Calu3 (cell line): ENCODE data around the gene NUBPL. TPM values are rescaled to one million over a fixed set of nuclear protein-coding genes. Genes with fewer than 3 reads are reported as not detected.

ENCODE experiments used
- Bru-seq: library from RNA; stranded (reverse); fragments of 400-500 nt; gene quantifications from one replicate; lab custom pipeline; 2021; lab: Mats Ljungman, UMichigan
- BruChase-seq, 2 experiments: library from RNA; stranded (reverse); fragments of 400-500 nt; gene quantifications; one replicate each; lab custom pipeline; 2021; lab: Mats Ljungman, UMichigan
- BruUV-seq: library from RNA; stranded (reverse); fragments of 400-500 nt; replicated peaks from 2 replicates; lab custom pipeline; 2021; lab: Mats Ljungman, UMichigan
- CTCF ChIA-PET: fragments of 300-600 bp; sonication (Branson Sonifier 250); formaldehyde crosslinking; loops from one replicate; lab custom pipeline; 2022; ENCODE audit warnings: antibody characterized with exemption; lab: Charles Lee
- DNase-seq: peaks from one replicate; pipeline ENCODE4 v3.0.0; 2022
- H3K27ac Mint-ChIP-seq: one replicate; pipeline ENCODE4 v1.8.0; 2022; ENCODE audit warnings: mixed read lengths; ENCODE audit not compliant: unreplicated experiment
- H3K27me3 Mint-ChIP-seq: one replicate; pipeline ENCODE4 v1.8.0; 2022; ENCODE audit warnings: mixed read lengths; ENCODE audit not compliant: unreplicated experiment
- H3K36me3 Mint-ChIP-seq: one replicate; pipeline ENCODE4 v1.8.0; 2022; ENCODE audit warnings: mild to moderate bottlenecking, moderate library complexity, mixed read lengths; ENCODE audit not compliant: insufficient read depth, unreplicated experiment
- H3K4me1 Mint-ChIP-seq: one replicate; pipeline ENCODE4 v1.8.0; 2022; ENCODE audit warnings: mild to moderate bottlenecking, low read depth, mixed read lengths; ENCODE audit not compliant: unreplicated experiment
- H3K4me3 Mint-ChIP-seq: one replicate; pipeline ENCODE4 v1.8.0; 2022; ENCODE audit warnings: mild to moderate bottlenecking, low read depth, moderate library complexity, mixed read lengths; ENCODE audit not compliant: unreplicated experiment
- H3K9me3 Mint-ChIP-seq: one replicate; pipeline ENCODE4 v1.8.0; 2022; ENCODE audit warnings: low read depth, mixed read lengths; ENCODE audit not compliant: unreplicated experiment
- intact Hi-C: fragments of 100-400 bp; cut with micrococcal nuclease; formaldehyde crosslinking; loops from one replicate; pipeline ENCODE4 v1.10.0; 2022; ENCODE audit not compliant: unreplicated experiment
- long read RNA-seq: library from polyadenylated mRNA; stranded (forward); transcript quantifications from one replicate; pipeline ENCODE4 v2.0.0, GENCODE V29; 2022
- total RNA-seq: library from RNA; stranded (reverse); gene quantifications from 2 replicates; pipeline ENCODE4 v1.2.3, GENCODE V29; 2022
- TF ChIP-seq, protein P1 (sequence below): fragments of 200-600 bp; IDR thresholded peaks from one replicate; pipeline ENCODE4 v1.8.0; 2022; ENCODE audit warnings: antibody characterized with exemption; ENCODE audit not compliant: unreplicated experiment

Gene NUBPL, protein sequence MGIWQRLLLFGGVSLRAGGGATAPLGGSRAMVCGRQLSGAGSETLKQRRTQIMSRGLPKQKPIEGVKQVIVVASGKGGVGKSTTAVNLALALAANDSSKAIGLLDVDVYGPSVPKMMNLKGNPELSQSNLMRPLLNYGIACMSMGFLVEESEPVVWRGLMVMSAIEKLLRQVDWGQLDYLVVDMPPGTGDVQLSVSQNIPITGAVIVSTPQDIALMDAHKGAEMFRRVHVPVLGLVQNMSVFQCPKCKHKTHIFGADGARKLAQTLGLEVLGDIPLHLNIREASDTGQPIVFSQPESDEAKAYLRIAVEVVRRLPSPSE
- total RNA-seq (11.9 and 14.2 TPM in 2 replicates), Bru-seq, nascent RNA (percentile 65 among the genes with signal in this experiment), BruChase-seq, experiment 1, labeled RNA remaining after a 6-hour chase (percentile 51 among the genes with signal in this experiment), BruChase-seq, experiment 2, labeled RNA remaining after a 2-hour chase (percentile 51 among the genes with signal in this experiment)
- long read RNA-seq, full-length matches to known transcripts, result 13 of 23 reads
- long read RNA-seq, partial matches to known transcripts, result 2 of 23 reads
- long read RNA-seq, other reads (novel, unspliced or antisense), result 8 of 23 reads

GRCh38 chr14:31561155-31561846, at the start of gene NUBPL:
Gene NUBPL, plus strand, starts transcription at chr14:31561404. Its CDS starts 36 bp downstream, at chr14:31561440.
- no TSS peak for BruUV-seq
- CTCF ChIA-PET, result no interaction called here

DNA sequence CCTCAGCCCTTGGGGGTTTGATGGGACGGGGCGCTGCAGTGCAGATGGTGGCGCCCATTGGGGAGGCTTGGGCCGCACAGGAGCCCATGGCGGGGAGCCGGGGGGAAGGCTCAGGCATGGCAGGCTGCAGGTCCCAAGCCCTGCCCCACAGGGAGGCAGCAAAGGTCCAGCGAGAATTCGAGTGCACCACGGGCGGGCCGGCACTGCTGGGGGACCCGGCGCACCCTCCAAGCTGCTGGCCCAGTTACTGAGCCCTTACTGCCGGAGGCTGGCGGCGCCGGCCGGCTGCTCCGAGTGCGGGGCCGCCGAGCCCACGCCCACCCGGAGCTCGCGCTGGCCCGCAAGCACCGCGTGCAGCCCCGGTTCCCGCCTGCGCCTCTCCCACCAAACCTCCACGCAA, 34.1 kb upstream of the NUBPL start:
- BruUV-seq, result no TSS peak
- H3K27me3 Mint-ChIP-seq, result peaks cover 4% of the 10 kb centered on the region
- no peak overlapping the region for H3K4me3 Mint-ChIP-seq
- H3K9me3 Mint-ChIP-seq, result no peaks in the 10 kb centered on the region
- no peak overlapping the region for H3K27ac Mint-ChIP-seq
- H3K36me3 Mint-ChIP-seq, result no peaks in the 10 kb centered on the region
- CTCF ChIA-PET, result interaction anchor here (0.6 kb wide), 1 partner anchor 996 kb away, joined by 3 read pairs; no protein-coding TSS in a partner anchor
- no peak for DNase-seq
- intact Hi-C loops, result no loop called here
- H3K4me1 Mint-ChIP-seq, result no peaks in the 10 kb centered on the region
- TF ChIP-seq, protein P1, sequence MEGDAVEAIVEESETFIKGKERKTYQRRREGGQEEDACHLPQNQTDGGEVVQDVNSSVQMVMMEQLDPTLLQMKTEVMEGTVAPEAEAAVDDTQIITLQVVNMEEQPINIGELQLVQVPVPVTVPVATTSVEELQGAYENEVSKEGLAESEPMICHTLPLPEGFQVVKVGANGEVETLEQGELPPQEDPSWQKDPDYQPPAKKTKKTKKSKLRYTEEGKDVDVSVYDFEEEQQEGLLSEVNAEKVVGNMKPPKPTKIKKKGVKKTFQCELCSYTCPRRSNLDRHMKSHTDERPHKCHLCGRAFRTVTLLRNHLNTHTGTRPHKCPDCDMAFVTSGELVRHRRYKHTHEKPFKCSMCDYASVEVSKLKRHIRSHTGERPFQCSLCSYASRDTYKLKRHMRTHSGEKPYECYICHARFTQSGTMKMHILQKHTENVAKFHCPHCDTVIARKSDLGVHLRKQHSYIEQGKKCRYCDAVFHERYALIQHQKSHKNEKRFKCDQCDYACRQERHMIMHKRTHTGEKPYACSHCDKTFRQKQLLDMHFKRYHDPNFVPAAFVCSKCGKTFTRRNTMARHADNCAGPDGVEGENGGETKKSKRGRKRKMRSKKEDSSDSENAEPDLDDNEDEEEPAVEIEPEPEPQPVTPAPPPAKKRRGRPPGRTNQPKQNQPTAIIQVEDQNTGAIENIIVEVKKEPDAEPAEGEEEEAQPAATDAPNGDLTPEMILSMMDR, result no peak

More at GRCh38 chr14:31561155-31561846, at the start of gene NUBPL:
- H3K36me3 Mint-ChIP-seq, result peaks cover 16% of the 10 kb centered on the region
- peak within 1 kb of the TSS; percentile 99 for H3K4me3 Mint-ChIP-seq
- intact Hi-C loops, result no loop called here
- peaks cover 3% of the 10 kb centered on the region for H3K9me3 Mint-ChIP-seq
- DNase-seq, result peak; percentile 93
- peaks cover 11% of the 10 kb centered on the region for H3K4me1 Mint-ChIP-seq
- H3K27ac Mint-ChIP-seq, result peak within 1 kb of the TSS; percentile 99
- TF ChIP-seq, protein P1, result no peak
- peaks cover 45% of the 10 kb centered on the region for H3K27me3 Mint-ChIP-seq

- Mint-ChIP-seq H3K4me1 (no peaks in the 10 kb centered on the region), H3K9me3 (no peaks in the 10 kb centered on the region), H3K27ac (no peak overlapping the region), H3K36me3 (no peaks in the 10 kb centered on the region), H3K27me3 (no peaks in the 10 kb centered on the region), H3K4me3 (no peak overlapping the region)
- CTCF ChIA-PET, result no interaction called here
- TF ChIP-seq, protein P1, result no peak
- intact Hi-C loops, result no loop called here
- no peak for DNase-seq
- BruUV-seq, result no TSS peak
These were observed 33.7 kb upstream of the NUBPL start for GRCh38 chr14:31527546-31527945.

- intact Hi-C loops, result no loop called here
- TF ChIP-seq, protein P1, result no peak
- BruUV-seq, result no TSS peak
- Mint-ChIP-seq H3K9me3 (no peaks in the 10 kb centered on the region), H3K4me3 (no peak overlapping the region), H3K36me3 (no peaks in the 10 kb centered on the region), H3K4me1 (no peaks in the 10 kb centered on the region), H3K27me3 (no peaks in the 10 kb centered on the region), H3K27ac (no peak overlapping the region)
- no peak for DNase-seq
- CTCF ChIA-PET, result no interaction called here
These were observed 32.2 kb upstream of the NUBPL start for GRCh38 chr14:31529053-31529452.
